HEK293 (cell line): ENCODE measurements around the gene SLC25A1.

ENCODE experiments used
- CTCF ChIA-PET: fragments of 350-600 bp; formaldehyde crosslinking; extraction: SDS; loops from one replicate; lab custom pipeline; 2021; ENCODE audit warnings: antibody characterized with exemption; lab: Yijun Ruan, JAX
- POLR2A ChIA-PET: fragments of 300-600 bp; formaldehyde crosslinking; extraction: SDS; loops from one replicate; lab custom pipeline; 2020; ENCODE audit warnings: antibody characterized with exemption, inconsistent platforms; lab: Yijun Ruan, JAX
- H3K27ac ChIP-seq: fragments of 200-500 bp; sonication (Bioruptor generic); 2 replicates; pipeline ENCODE4 v1.5.1; 2014; ENCODE audit warnings: low read depth, low read length, control low read depth, inconsistent platforms; ENCODE audit errors: extremely low read depth
- H3K36me3 ChIP-seq, 2 experiments: fragments of 200-500 bp in 1 of 2; sonication (Bioruptor generic) in 1 of 2; 1 replicate in 1 of 2; 2 replicates in 1 of 2; pipeline ENCODE4 v1.5.1; 2014 to 2017; ENCODE audit warnings: inconsistent platforms in 2 of 2, low read length in 2 of 2; ENCODE audit not compliant: control insufficient read depth in 2 of 2, insufficient read depth in 1 of 2
- H3K4me1 ChIP-seq: fragments of 200-500 bp; sonication (Bioruptor generic); 2 replicates; pipeline ENCODE4 v1.5.1; 2014; ENCODE audit warnings: mild to moderate bottlenecking, low read length, inconsistent platforms; ENCODE audit not compliant: control insufficient read depth, insufficient read depth
- H3K4me3 ChIP-seq: 2 replicates; pipeline ENCODE4 v1.5.1; 2011; ENCODE audit warnings: low read depth, mild to moderate bottlenecking, control low read depth, low read length, moderate library complexity
- H3K9me3 ChIP-seq: fragments of 200-500 bp; sonication (Bioruptor generic); 2 replicates; pipeline ENCODE4 v1.5.1; 2014; ENCODE audit warnings: low read depth, low read length, inconsistent platforms; ENCODE audit not compliant: control insufficient read depth, insufficient read depth
- HOXA7 ChIP-seq: sonication (generic); formaldehyde crosslinking; IDR thresholded peaks from 2 replicates; pipeline ENCODE4 v1.8.1; 2022; ENCODE audit warnings: missing genetic modification reagents, borderline replicate concordance
- ZBTB11 ChIP-seq: fragments of 450-650 bp; formaldehyde crosslinking; conservative IDR thresholded peaks from 2 replicates; pipeline ENCODE4 v1.5.1; 2016; ENCODE audit warnings: low read depth, missing biosample characterization, missing genetic modification characterization
- ZBTB26 ChIP-seq: fragments of 450-650 bp; formaldehyde crosslinking; optimal IDR thresholded peaks from 2 replicates; pipeline ENCODE3; 2016; ENCODE audit warnings: missing biosample characterization, mild to moderate bottlenecking, missing genetic modification characterization
- ZBTB48 ChIP-seq: fragments of 450-650 bp; formaldehyde crosslinking; IDR thresholded peaks from 2 replicates; pipeline ENCODE4 v1.5.1; 2016; ENCODE audit warnings: missing biosample characterization, missing genetic modification characterization
- ZNF16 ChIP-seq: fragments of 450-650 bp; formaldehyde crosslinking; IDR thresholded peaks from 2 replicates; pipeline ENCODE4 v1.5.1; 2016; ENCODE audit warnings: low read depth, missing biosample characterization, missing genetic modification characterization
- ZNF354C ChIP-seq: fragments of 450-650 bp; formaldehyde crosslinking; IDR thresholded peaks from 2 replicates; pipeline ENCODE4 v1.5.1; 2016; ENCODE audit warnings: missing biosample characterization, missing genetic modification characterization, low read depth, borderline replicate concordance
- ZNF366 ChIP-seq: fragments of 450-650 bp; formaldehyde crosslinking; conservative IDR thresholded peaks from 2 replicates; pipeline ENCODE4 v1.5.1; 2016; ENCODE audit warnings: missing biosample characterization, missing genetic modification characterization
- ZNF416 ChIP-seq: fragments of 450-650 bp; formaldehyde crosslinking; IDR thresholded peaks from 2 replicates; pipeline ENCODE4 v1.5.1; 2016; ENCODE audit warnings: missing biosample characterization, missing genetic modification characterization
- ZNF501 ChIP-seq: fragments of 450-650 bp; formaldehyde crosslinking; IDR thresholded peaks from 2 replicates; pipeline ENCODE4 v1.5.1; 2016; ENCODE audit warnings: missing biosample characterization, missing genetic modification characterization
- ZNF529 ChIP-seq: fragments of 450-650 bp; formaldehyde crosslinking; IDR thresholded peaks from 2 replicates; pipeline ENCODE4 v1.5.1; 2017; ENCODE audit warnings: missing genetic modification characterization, missing biosample characterization; ENCODE audit not compliant: insufficient replicate concordance
- ZNF571 ChIP-seq: fragments of 450-650 bp; formaldehyde crosslinking; IDR thresholded peaks from 2 replicates; pipeline ENCODE4 v1.5.0; 2017; ENCODE audit warnings: missing biosample characterization, missing genetic modification characterization
- ZNF585B ChIP-seq: fragments of 450-650 bp; formaldehyde crosslinking; IDR thresholded peaks from 2 replicates; pipeline ENCODE4 v1.5.1; 2016; ENCODE audit warnings: missing biosample characterization, missing genetic modification characterization
- ZNF747 ChIP-seq: fragments of 450-650 bp; formaldehyde crosslinking; IDR thresholded peaks from 2 replicates; pipeline ENCODE4 v1.5.1; 2016; ENCODE audit warnings: missing biosample characterization, missing genetic modification characterization
- TF ChIP-seq, protein P1 (sequence below): fragments of 450-650 bp; formaldehyde crosslinking; IDR thresholded peaks from 2 replicates; pipeline ENCODE4 v1.5.1; 2016; ENCODE audit warnings: missing biosample characterization, missing genetic modification characterization
- TF ChIP-seq, protein P2 (sequence below): fragments of 450-650 bp; formaldehyde crosslinking; IDR thresholded peaks from 2 replicates; pipeline ENCODE4 v1.5.1; 2016; ENCODE audit warnings: missing biosample characterization, missing genetic modification characterization
- TF ChIP-seq, protein P3 (sequence below): fragments of 450-650 bp; formaldehyde crosslinking; IDR thresholded peaks from 2 replicates; pipeline ENCODE4 v1.5.1; 2017; ENCODE audit warnings: missing biosample characterization, missing genetic modification characterization
- TF ChIP-seq, protein P4 (sequence below): fragments of 450-650 bp; formaldehyde crosslinking; IDR thresholded peaks from 2 replicates; pipeline ENCODE4 v1.5.1; 2016; ENCODE audit warnings: missing biosample characterization, missing genetic modification characterization
- TF ChIP-seq, protein P5 (sequence below): fragments of 450-650 bp; formaldehyde crosslinking; IDR thresholded peaks from 2 replicates; pipeline ENCODE4 v1.5.1; 2016; ENCODE audit warnings: missing biosample characterization, missing genetic modification characterization
- TF ChIP-seq, protein P6 (sequence below): fragments of 450-650 bp; formaldehyde crosslinking; IDR thresholded peaks from 2 replicates; pipeline ENCODE4; 2016; ENCODE audit warnings: missing biosample characterization, missing genetic modification characterization

Gene SLC25A1

DNA sequence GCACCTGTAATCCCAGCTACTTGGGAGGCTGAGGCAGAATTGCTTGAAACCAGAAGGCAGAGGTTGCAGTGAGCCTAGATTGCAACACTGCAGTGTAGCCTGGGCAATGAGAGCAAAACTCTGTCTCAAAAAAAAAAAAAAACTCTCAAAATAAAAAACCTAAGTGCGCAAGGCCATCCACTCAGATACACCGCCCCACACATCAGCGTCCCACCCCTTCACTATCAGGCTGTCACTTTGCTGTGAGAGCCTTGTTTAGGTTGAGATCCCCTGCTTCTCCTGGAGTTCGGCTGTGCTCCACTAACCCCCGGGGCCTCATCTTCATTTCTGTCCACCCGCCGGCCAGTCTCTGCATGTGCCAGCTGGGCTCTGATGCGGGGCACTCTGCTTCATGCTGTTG lies 12.1 kb downstream of the SLC25A1 start:
- no peak overlapping the region for H3K4me3 ChIP-seq
- no peaks in the 10 kb centered on the region for H3K36me3 ChIP-seq
- H3K9me3 ChIP-seq, result no peaks in the 10 kb centered on the region
- POLR2A ChIA-PET, result interaction anchor here (1.5 to 1.6 kb wide), 2 partner anchors 12 to 22 kb away, joined by 5 to 9 read pairs; partner anchors contain the start of genes ESS2 and SLC25A1
- no peak overlapping the region for H3K27ac ChIP-seq
- no peaks in the 10 kb centered on the region for H3K4me1 ChIP-seq
- CTCF ChIA-PET, result interaction anchor here (0.7 to 1.6 kb wide), 2 partner anchors 13 to 38 kb away, joined by 3 to 4 read pairs; partner anchors contain the start of gene SLC25A1
- TF ChIP-seq, protein P1, sequence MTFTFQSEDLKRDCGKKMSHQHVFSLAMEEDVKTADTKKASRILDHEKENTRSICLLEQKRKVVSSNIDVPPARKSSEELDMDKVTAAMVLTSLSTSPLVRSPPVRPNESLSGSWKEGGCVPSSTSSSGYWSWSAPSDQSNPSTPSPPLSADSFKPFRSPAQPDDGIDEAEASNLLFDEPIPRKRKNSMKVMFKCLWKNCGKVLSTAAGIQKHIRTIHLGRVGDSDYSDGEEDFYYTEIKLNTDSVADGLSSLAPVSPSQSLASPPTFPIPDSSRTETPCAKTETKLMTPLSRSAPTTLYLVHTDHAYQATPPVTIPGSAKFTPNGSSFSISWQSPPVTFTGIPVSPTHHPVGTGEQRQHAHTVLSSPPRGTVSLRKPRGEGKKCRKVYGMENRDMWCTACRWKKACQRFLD, result no peak
- TF ChIP-seq, protein P2, sequence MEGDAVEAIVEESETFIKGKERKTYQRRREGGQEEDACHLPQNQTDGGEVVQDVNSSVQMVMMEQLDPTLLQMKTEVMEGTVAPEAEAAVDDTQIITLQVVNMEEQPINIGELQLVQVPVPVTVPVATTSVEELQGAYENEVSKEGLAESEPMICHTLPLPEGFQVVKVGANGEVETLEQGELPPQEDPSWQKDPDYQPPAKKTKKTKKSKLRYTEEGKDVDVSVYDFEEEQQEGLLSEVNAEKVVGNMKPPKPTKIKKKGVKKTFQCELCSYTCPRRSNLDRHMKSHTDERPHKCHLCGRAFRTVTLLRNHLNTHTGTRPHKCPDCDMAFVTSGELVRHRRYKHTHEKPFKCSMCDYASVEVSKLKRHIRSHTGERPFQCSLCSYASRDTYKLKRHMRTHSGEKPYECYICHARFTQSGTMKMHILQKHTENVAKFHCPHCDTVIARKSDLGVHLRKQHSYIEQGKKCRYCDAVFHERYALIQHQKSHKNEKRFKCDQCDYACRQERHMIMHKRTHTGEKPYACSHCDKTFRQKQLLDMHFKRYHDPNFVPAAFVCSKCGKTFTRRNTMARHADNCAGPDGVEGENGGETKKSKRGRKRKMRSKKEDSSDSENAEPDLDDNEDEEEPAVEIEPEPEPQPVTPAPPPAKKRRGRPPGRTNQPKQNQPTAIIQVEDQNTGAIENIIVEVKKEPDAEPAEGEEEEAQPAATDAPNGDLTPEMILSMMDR (tag by site-specific recombination), result no peak
- TF ChIP-seq ZNF354C (no peak), ZNF416 (no peak), ZBTB11 (tag by site-specific recombination) (no peak), ZBTB26 (tag by site-specific recombination) (no peak), ZNF501 (tag by site-specific recombination) (no peak), ZNF529 (no peak), ZNF747 (tag by site-specific recombination) (no peak), HOXA7 (CRISPR knock-in tag) (no peak), ZNF366 (tag by site-specific recombination) (no peak), ZNF585B (no peak), ZNF16 (tag by site-specific recombination) (no peak), ZBTB48 (tag by site-specific recombination) (no peak), ZNF571 (tag by site-specific recombination) (no peak)
- TF ChIP-seq, protein P3, sequence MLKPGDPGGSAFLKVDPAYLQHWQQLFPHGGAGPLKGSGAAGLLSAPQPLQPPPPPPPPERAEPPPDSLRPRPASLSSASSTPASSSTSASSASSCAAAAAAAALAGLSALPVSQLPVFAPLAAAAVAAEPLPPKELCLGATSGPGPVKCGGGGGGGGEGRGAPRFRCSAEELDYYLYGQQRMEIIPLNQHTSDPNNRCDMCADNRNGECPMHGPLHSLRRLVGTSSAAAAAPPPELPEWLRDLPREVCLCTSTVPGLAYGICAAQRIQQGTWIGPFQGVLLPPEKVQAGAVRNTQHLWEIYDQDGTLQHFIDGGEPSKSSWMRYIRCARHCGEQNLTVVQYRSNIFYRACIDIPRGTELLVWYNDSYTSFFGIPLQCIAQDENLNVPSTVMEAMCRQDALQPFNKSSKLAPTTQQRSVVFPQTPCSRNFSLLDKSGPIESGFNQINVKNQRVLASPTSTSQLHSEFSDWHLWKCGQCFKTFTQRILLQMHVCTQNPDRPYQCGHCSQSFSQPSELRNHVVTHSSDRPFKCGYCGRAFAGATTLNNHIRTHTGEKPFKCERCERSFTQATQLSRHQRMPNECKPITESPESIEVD, result no peak
- TF ChIP-seq, protein P4, sequence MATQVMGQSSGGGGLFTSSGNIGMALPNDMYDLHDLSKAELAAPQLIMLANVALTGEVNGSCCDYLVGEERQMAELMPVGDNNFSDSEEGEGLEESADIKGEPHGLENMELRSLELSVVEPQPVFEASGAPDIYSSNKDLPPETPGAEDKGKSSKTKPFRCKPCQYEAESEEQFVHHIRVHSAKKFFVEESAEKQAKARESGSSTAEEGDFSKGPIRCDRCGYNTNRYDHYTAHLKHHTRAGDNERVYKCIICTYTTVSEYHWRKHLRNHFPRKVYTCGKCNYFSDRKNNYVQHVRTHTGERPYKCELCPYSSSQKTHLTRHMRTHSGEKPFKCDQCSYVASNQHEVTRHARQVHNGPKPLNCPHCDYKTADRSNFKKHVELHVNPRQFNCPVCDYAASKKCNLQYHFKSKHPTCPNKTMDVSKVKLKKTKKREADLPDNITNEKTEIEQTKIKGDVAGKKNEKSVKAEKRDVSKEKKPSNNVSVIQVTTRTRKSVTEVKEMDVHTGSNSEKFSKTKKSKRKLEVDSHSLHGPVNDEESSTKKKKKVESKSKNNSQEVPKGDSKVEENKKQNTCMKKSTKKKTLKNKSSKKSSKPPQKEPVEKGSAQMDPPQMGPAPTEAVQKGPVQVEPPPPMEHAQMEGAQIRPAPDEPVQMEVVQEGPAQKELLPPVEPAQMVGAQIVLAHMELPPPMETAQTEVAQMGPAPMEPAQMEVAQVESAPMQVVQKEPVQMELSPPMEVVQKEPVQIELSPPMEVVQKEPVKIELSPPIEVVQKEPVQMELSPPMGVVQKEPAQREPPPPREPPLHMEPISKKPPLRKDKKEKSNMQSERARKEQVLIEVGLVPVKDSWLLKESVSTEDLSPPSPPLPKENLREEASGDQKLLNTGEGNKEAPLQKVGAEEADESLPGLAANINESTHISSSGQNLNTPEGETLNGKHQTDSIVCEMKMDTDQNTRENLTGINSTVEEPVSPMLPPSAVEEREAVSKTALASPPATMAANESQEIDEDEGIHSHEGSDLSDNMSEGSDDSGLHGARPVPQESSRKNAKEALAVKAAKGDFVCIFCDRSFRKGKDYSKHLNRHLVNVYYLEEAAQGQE (tag by site-specific recombination), result no peak
- TF ChIP-seq, protein P5, sequence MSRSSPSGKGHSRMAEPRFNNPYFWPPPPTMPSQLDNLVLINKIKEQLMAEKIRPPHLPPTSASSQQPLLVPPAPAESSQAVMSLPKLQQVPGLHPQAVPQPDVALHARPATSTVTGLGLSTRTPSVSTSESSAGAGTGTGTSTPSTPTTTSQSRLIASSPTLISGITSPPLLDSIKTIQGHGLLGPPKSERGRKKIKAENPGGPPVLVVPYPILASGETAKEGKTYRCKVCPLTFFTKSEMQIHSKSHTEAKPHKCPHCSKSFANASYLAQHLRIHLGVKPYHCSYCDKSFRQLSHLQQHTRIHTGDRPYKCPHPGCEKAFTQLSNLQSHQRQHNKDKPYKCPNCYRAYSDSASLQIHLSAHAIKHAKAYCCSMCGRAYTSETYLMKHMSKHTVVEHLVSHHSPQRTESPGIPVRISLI (tag by site-specific recombination), result no peak
- TF ChIP-seq, protein P6, sequence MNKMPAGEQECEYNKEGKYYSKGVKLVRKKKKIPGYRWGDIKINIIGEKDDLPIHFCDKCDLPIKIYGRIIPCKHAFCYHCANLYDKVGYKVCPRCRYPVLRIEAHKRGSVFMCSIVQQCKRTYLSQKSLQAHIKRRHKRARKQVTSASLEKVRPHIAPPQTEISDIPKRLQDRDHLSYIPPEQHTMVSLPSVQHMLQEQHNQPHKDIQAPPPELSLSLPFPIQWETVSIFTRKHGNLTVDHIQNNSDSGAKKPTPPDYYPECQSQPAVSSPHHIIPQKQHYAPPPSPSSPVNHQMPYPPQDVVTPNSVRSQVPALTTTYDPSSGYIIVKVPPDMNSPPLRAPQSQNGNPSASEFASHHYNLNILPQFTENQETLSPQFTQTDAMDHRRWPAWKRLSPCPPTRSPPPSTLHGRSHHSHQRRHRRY (tag by site-specific recombination), result no peak
